Lower leg skin (tissue), 3 donors: ENCODE measurements around the gene KCNIP4.

Experiments used
- CTCF ChIP-seq, 3 donors: fragments of 450-650 bp; IDR thresholded peaks; one replicate each; pipeline ENCODE4 v1.5.1; 2016; ENCODE audit warnings: antibody characterized with exemption in 3 of 3, mild to moderate bottlenecking in 3 of 3, moderate library complexity in 2 of 3
- POLR2A ChIP-seq, 2 donors: fragments of 450-650 bp; IDR thresholded peaks; one replicate each; pipeline ENCODE4 v1.6.1; 2016 to 2017; ENCODE audit warnings: antibody characterized with exemption in 2 of 2, mild to moderate bottlenecking in 1 of 2, moderate library complexity in 1 of 2

DNA sequence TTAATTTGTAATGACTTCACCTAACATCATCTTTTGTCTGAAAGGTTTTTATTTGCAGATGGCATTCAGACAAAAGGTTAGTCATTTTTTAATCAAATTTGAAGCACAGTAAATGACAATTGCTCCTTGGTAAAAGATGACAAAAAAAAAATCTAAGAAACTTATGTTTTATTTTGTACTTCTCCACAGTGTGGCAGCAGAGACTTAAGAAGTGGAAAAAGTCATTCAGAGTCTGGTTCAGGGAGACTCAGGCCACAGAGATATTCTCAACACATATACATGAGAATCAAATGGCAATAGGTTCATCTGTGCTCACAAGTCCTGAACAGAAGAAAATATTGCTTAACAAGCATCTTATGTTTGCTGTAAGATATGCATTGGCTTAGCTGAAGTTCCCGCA is 436.2 kb downstream of the KCNIP4 start:
- TF ChIP-seq CTCF (IDR thresholded peaks at IDR 0.05), result no peak
- TF ChIP-seq POLR2A (IDR thresholded peaks at IDR 0.05), result no peak
